T1000 (cell line): ENCODE measurements around the gene ARFGAP3.

Experiments
- DNase-seq: peaks from one replicate; lab custom pipeline; 2025; ENCODE audit warnings: mixed read lengths; lab: John Stamatoyannopoulos, UW

Gene ARFGAP3

GRCh38 chr22:42856865-42857704, at the start of gene ARFGAP3:
Gene ARFGAP3, minus strand, starts transcription at chr22:42857273. Its CDS starts 91 bp downstream, at chr22:42857182.
- DNase-seq, result peak; percentile 91

GRCh38 chr22:42905702-42906183, 48.7 kb upstream of the ARFGAP3 start:
- DNase-seq, result no peak

GRCh38 chr22:42905217-42905616, 48.1 kb upstream of the ARFGAP3 start:
- no peak for DNase-seq

GRCh38 chr22:42904050-42904449, 47.0 kb upstream of the ARFGAP3 start:
- DNase-seq, result no peak

DNA sequence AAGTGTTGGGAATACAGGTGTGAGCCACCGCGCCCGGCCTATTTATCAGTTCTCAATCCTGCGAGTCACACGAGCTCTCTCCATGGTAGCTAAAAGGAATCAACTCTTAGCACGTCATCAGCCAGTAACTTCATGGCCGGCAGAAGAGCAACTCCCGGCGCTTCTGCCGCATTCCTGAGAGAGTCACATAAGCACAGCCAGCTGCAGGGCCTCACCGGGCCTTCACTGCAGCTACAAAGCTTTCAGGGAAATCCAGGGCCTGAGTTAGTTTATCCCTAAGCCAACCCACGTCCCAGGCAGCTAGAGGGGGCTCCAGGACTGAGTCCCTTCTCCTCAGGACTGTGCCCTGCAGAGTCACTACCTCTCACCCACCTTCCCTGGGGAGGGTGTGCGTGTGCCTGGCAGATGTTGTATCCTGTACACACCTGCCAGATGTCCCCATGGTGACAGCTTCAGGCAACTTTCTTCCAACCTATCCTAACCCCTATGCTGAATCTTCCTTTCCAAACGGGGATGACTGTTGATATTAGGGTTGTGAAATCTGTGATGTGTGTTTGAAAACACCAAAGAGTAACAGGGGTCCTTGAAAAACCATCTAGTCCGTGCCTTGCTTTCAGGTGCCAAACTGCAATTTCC, 45.9 kb upstream of the ARFGAP3 start:
- DNase-seq, result no peak

- no peak for DNase-seq
These were observed 44.9 kb upstream of the ARFGAP3 start for GRCh38 chr22:42901790-42902508.

DNA sequence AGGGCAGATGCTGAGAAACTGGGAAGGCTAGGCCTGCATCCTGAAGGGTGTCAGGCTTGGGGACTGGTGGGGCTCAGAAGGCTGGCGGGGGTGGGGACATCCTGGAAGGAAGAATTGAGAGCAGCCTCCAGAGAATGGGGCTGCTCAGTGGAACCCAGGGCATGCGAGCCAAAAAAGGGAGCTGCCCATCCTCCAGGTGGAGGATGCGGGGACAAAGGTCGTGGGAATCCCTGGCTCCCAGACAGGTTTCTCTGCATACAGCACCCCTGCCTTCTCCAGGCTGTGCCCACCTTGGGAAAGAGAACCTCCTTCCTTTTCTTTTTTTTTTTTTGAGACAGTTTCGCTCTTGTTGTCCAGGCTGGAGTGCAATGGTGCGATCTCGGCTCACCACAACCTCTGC, 40.9 kb upstream of the ARFGAP3 start:
- no peak for DNase-seq

- no peak for DNase-seq
These were observed 38.5 kb upstream of the ARFGAP3 start for GRCh38 chr22:42895541-42895981.

GRCh38 chr22:42895087-42895486, 38.0 kb upstream of the ARFGAP3 start:
- DNase-seq, result no peak

- DNase-seq, result no peak
These were observed 36.5 kb upstream of the ARFGAP3 start for GRCh38 chr22:42893371-42894150.

- no peak for DNase-seq
These were observed 35.7 kb upstream of the ARFGAP3 start for GRCh38 chr22:42892571-42893316.

DNA sequence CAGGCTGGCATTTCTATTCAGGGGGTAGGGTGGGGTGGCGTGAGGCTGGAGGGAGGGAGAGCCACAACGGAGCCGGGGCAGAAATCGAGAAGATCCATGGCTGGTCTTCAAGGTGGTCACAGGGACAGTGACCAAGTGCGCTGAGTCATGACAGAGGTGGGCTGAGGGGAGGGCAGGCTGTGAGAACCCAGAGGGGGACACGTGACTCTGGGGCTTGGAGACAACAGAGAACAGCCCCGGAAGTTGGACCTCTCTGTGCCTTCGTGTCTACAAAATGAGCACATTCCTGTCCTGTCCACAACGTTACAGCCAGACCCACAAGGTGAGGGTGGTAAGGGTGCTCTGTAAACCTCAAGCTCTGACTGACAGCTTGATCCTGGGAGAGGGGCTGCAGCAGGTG, 35.1 kb upstream of the ARFGAP3 start:
- no peak for DNase-seq

- DNase-seq, result no peak
These were observed 34.6 kb upstream of the ARFGAP3 start for GRCh38 chr22:42891696-42892095.

GRCh38 chr22:42891008-42891407, 33.9 kb upstream of the ARFGAP3 start:
- no peak for DNase-seq

- no peak for DNase-seq
These were observed 32.2 kb upstream of the ARFGAP3 start for GRCh38 chr22:42889304-42889703.

DNA sequence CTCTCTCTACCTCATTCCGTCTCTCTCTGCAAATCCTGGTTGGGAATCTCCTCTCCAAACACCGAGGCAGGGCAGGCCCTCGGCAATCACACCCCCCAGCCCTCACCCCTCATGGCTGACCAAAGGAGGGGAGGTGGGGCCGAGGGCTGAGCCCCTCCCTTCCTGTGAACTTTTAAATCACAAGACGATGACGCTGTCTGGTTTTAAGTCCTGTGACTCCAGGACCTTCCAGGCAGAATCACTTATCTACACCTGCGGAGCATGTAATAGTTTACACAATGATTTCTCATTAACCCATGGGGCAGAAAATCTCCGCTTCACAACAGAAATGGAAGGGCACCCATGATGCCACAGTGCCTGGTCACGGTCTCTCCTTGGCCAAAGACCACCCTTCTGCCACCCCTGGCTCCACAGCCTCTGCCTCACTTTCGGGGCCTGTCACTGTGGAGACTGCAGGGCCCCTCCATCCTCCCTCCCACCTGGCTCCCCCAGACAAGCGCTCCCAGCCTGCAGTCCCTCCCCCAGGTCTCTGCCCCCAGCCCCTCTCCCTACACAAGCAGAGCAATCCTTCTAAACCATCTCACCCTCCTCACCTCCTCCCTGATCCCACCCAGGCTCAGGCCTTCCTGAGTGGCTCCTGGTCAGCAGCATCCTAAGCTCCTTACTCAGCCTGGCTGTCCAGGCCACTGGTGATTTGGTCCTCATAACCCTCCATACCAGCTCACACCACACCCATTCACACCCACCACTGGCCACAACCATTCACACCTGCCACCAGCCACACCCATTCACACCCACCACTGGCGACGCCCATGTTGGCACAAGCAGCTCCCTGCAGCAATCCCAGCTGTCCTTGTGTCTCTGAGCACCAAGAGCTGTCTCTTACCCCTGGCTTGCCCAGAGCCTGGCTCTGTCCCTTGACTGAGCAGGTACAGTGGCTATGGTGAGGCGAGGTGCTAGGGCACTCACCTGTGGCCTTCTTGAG, 30.7 kb upstream of the ARFGAP3 start:
- no peak for DNase-seq

DNA sequence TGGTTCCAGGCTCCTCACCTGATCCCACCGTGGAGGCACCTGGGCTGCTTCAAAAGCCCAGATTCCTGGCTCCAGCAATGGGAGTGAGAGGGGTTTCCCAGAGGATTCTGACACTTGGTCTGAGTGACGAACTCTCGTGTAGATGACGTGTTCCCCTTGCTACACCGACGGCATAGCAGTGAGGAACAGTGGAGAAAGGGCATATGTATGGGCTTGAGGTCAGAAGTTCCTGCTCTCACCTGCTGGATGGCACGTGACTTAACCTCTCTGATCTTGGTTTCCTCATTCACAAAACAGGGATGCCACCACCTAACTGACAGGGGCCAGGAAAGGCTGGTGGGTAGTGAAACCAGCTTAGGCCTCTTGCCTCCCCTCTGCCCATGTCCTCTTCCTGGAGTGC, 30.0 kb upstream of the ARFGAP3 start:
- no peak for DNase-seq

- DNase-seq, result no peak
These were observed 28.4 kb upstream of the ARFGAP3 start for GRCh38 chr22:42885446-42885845.

- no peak for DNase-seq
These were observed 27.7 kb upstream of the ARFGAP3 start for GRCh38 chr22:42884616-42885375.
